Sigmoid colon (tissue), 4 donors: ENCODE data around the gene DCD.

ENCODE experiments used
- CTCF ChIP-seq, 4 experiments: fragments of 450-650 bp in 3 of 4; fragments of 200-600 bp in 1 of 4; IDR thresholded peaks; one replicate each; pipeline ENCODE4 v1.5.1; 2016 to 2019; ENCODE audit warnings: antibody characterized with exemption in 4 of 4, mild to moderate bottlenecking in 3 of 4, moderate library complexity in 2 of 4
- POLR2AphosphoS5 ChIP-seq, 4 donors: sonication (generic); formaldehyde crosslinking; IDR thresholded peaks; one replicate each; pipeline ENCODE4 v1.6.1; 2017; ENCODE audit warnings: antibody characterized with exemption in 4 of 4

- no peak for TF ChIP-seq CTCF (IDR thresholded peaks at IDR 0.05)
- no peak for TF ChIP-seq POLR2AphosphoS5 (IDR thresholded peaks at IDR 0.05)
Measured at GRCh38 chr12:54692353-54692752, 44.2 kb upstream of the DCD start.
